Upper lobe of left lung (tissue), 4 donors: ENCODE data around the gene MAZ.
A peak's percentile ranks its signal among the peaks of the same experiment; 100 is the strongest.

Experiments
- POLR2A ChIP-seq, 4 donors: fragments of 450-650 bp; IDR thresholded peaks; one replicate each; pipeline ENCODE4 v1.5.1; 2016 to 2017; ENCODE audit warnings: antibody characterized with exemption in 4 of 4, mild to moderate bottlenecking in 2 of 4
- POLR2AphosphoS5 ChIP-seq, 2 donors: sonication (generic); formaldehyde crosslinking; IDR thresholded peaks; one replicate each; pipeline ENCODE4 v1.5.1; 2017; ENCODE audit warnings: antibody characterized with exemption in 2 of 2
- TF ChIP-seq, protein P1 (sequence below), 6 experiments: fragments of 450-650 bp in 4 of 6; fragments of 200-600 bp in 2 of 6; sonication (generic) in 2 of 6; IDR thresholded peaks; one replicate each; pipeline ENCODE4 v1.5.1; 2016 to 2019; ENCODE audit warnings: antibody characterized with exemption in 6 of 6

GRCh38 chr16:29784901-29785500, 21.3 kb upstream of the MAZ start:
- TF ChIP-seq, protein P1, sequence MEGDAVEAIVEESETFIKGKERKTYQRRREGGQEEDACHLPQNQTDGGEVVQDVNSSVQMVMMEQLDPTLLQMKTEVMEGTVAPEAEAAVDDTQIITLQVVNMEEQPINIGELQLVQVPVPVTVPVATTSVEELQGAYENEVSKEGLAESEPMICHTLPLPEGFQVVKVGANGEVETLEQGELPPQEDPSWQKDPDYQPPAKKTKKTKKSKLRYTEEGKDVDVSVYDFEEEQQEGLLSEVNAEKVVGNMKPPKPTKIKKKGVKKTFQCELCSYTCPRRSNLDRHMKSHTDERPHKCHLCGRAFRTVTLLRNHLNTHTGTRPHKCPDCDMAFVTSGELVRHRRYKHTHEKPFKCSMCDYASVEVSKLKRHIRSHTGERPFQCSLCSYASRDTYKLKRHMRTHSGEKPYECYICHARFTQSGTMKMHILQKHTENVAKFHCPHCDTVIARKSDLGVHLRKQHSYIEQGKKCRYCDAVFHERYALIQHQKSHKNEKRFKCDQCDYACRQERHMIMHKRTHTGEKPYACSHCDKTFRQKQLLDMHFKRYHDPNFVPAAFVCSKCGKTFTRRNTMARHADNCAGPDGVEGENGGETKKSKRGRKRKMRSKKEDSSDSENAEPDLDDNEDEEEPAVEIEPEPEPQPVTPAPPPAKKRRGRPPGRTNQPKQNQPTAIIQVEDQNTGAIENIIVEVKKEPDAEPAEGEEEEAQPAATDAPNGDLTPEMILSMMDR (IDR thresholded peaks at IDR 0.05): peak; percentile 73 to 79 (median 76)
- no peak for TF ChIP-seq POLR2AphosphoS5 (IDR thresholded peaks at IDR 0.05)
- TF ChIP-seq POLR2A (IDR thresholded peaks at IDR 0.05): no peak
